ENCODE results near the gene B9D1. TPM values are rescaled to one million over a fixed set of nuclear protein-coding genes. Genes with fewer than 3 reads are reported as not detected.

Gene B9D1
- total and polyA plus RNA-seq, 4 donors, result 23.5 to 47.9 (median 26.0) TPM

DNA sequence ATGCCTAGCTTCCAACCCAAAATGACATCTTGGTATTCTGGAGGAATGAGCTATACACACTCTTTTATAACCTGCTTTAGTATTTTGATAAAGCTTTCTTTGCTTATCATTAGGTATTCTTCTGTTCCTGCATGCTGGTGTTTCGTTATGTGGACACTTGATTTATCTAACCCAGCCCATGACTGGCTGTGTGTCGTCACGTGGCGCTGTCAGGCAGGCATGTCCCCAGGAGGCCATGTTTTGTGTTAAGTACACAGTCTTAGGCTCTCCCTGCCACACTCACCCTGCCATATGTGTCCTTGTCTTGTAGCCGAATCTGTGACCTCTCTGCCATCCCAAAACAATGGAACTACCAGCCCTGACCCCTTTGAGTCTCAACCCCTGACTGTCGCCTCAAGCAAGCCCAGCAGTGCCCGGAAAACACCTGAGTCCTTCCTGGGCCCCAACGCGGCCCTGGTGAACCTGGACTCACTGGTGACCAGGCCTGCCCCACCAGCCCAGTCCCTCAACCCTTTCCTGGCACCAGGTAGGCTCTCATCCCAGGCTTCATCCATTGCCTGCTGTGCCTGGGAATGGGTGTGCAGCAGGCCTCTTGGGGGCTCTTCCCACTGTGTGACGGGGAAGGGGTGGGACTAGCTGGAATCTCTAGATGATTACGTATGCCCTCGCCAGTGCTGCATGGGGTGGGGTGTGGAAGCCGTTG lies 30.8 kb downstream of the B9D1 start:
- H3K27ac ChIP-seq (ENCODE audit: low read depth in 1 of 2, low read length in 1 of 2), result no peak overlapping the region
- DNase-seq, result no peak
- H3K36me3 ChIP-seq (ENCODE audit: control insufficient read depth in 4 of 4, insufficient read depth in 4 of 4, low read length in 4 of 4), result peaks cover 8 to 28% (median 17%) of the 10 kb centered on the region in 4 donors
- ATAC-seq (ENCODE audit: insufficient read depth, low FRiP score), result no peak
- TF ChIP-seq, protein P1, sequence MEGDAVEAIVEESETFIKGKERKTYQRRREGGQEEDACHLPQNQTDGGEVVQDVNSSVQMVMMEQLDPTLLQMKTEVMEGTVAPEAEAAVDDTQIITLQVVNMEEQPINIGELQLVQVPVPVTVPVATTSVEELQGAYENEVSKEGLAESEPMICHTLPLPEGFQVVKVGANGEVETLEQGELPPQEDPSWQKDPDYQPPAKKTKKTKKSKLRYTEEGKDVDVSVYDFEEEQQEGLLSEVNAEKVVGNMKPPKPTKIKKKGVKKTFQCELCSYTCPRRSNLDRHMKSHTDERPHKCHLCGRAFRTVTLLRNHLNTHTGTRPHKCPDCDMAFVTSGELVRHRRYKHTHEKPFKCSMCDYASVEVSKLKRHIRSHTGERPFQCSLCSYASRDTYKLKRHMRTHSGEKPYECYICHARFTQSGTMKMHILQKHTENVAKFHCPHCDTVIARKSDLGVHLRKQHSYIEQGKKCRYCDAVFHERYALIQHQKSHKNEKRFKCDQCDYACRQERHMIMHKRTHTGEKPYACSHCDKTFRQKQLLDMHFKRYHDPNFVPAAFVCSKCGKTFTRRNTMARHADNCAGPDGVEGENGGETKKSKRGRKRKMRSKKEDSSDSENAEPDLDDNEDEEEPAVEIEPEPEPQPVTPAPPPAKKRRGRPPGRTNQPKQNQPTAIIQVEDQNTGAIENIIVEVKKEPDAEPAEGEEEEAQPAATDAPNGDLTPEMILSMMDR (IDR thresholded peaks at IDR 0.05; ENCODE audit: control extremely low read depth, extremely low read depth), result no peak
- H3K4me3 ChIP-seq, result no peak overlapping the region
- H3K4me1 ChIP-seq (ENCODE audit: control insufficient read depth in 5 of 5, insufficient read depth in 5 of 5, low read length in 5 of 5), result peaks cover 0 to 7% (median 1%) of the 10 kb centered on the region in 5 donors
- no peaks in the 10 kb centered on the region for H3K9me3 ChIP-seq (ENCODE audit: control insufficient read depth in 4 of 4, insufficient read depth in 3 of 4, low read length in 3 of 4)
- H3K9ac ChIP-seq (ENCODE audit: insufficient read depth in 1 of 2, low read length in 2 of 2), result no peak overlapping the region
- H3K27me3 ChIP-seq (ENCODE audit: control insufficient read depth in 3 of 3, insufficient read depth in 3 of 3, low read length in 2 of 3), result no peaks in the 10 kb centered on the region
- 91 to 93% methylated on average over 13 of the region's 13 CpGs for WGBS, 2 donors

GRCh38 chr17:19331134-19331533 lies 31.4 kb downstream of the B9D1 start:
- ATAC-seq (ENCODE audit: insufficient read depth, low FRiP score) (no peak), DNase-seq (no peak)
- WGBS, 2 donors, result 73 to 84% methylated on average over 4 of the region's 4 CpGs
- H3K27ac ChIP-seq (ENCODE audit: low read depth in 1 of 2, low read length in 1 of 2), result no peak overlapping the region
- TF ChIP-seq, protein P1 (IDR thresholded peaks at IDR 0.05; ENCODE audit: control extremely low read depth, extremely low read depth), result no peak
- no peak overlapping the region for H3K4me3 ChIP-seq
- H3K9me3 ChIP-seq (ENCODE audit: control insufficient read depth in 4 of 4, insufficient read depth in 3 of 4, low read length in 3 of 4), result no peaks in the 10 kb centered on the region
- H3K27me3 ChIP-seq (ENCODE audit: control insufficient read depth in 3 of 3, insufficient read depth in 3 of 3, low read length in 2 of 3), result no peaks in the 10 kb centered on the region
- no peak overlapping the region for H3K9ac ChIP-seq (ENCODE audit: insufficient read depth in 1 of 2, low read length in 2 of 2)
- peaks cover 0 to 6% (median 0%) of the 10 kb centered on the region in 5 donors for H3K4me1 ChIP-seq (ENCODE audit: control insufficient read depth in 5 of 5, insufficient read depth in 5 of 5, low read length in 5 of 5)
- peaks cover 9 to 28% (median 17%) of the 10 kb centered on the region in 4 donors for H3K36me3 ChIP-seq (ENCODE audit: control insufficient read depth in 4 of 4, insufficient read depth in 4 of 4, low read length in 4 of 4)

- Histone ChIP-seq H3K36me3 (ENCODE audit: control insufficient read depth in 4 of 4, insufficient read depth in 4 of 4, low read length in 4 of 4) (peaks cover 9 to 26% (median 17%) of the 10 kb centered on the region in 4 donors), H3K27me3 (ENCODE audit: control insufficient read depth in 3 of 3, insufficient read depth in 3 of 3, low read length in 2 of 3) (no peaks in the 10 kb centered on the region), H3K27ac (ENCODE audit: low read depth in 1 of 2, low read length in 1 of 2) (no peak overlapping the region), H3K9me3 (ENCODE audit: control insufficient read depth in 4 of 4, insufficient read depth in 3 of 4, low read length in 3 of 4) (no peaks in the 10 kb centered on the region), H3K4me3 (no peak overlapping the region), H3K9ac (ENCODE audit: insufficient read depth in 1 of 2, low read length in 2 of 2) (no peak overlapping the region), H3K4me1 (ENCODE audit: control insufficient read depth in 5 of 5, insufficient read depth in 5 of 5, low read length in 5 of 5) (peaks cover 0 to 6% (median 0%) of the 10 kb centered on the region in 5 donors)
- WGBS, 2 donors, result 80 to 89% methylated on average over 3 of the region's 3 CpGs
- DNase-seq (no peak), ATAC-seq (ENCODE audit: insufficient read depth, low FRiP score) (no peak)
- TF ChIP-seq, protein P1 (IDR thresholded peaks at IDR 0.05; ENCODE audit: control extremely low read depth, extremely low read depth), result no peak
Observed at GRCh38 chr17:19330271-19330670, 32.3 kb downstream of the B9D1 start.
